Trophoblast cell (in vitro differentiated cells and primary cell): ENCODE measurements around the gene ATG9A.

ENCODE experiments used
- DNase-seq, 2 donors: peaks; one replicate each; pipeline ENCODE4 v3.0.0-alpha.2; 2016
- H2AFZ ChIP-seq: 2 replicates; pipeline ENCODE4 v1.6.1; 2013; ENCODE audit warnings: low read length, moderate library complexity, mild to moderate bottlenecking; ENCODE audit not compliant: insufficient read depth, poor library complexity
- H2AK5ac ChIP-seq: 2 replicates; pipeline ENCODE4 v1.6.1; 2013; ENCODE audit warnings: mild to moderate bottlenecking, low read length
- H2BK120ac ChIP-seq: 2 replicates; pipeline ENCODE4 v1.6.1; 2013; ENCODE audit warnings: low read length, mild to moderate bottlenecking, moderate library complexity; ENCODE audit not compliant: insufficient read depth, poor library complexity
- H2BK12ac ChIP-seq: 2 replicates; pipeline ENCODE4 v1.6.1; 2013; ENCODE audit warnings: mild to moderate bottlenecking, low read length, moderate library complexity
- H2BK5ac ChIP-seq: 2 replicates; pipeline ENCODE4 v1.6.1; 2013; ENCODE audit warnings: low read length, low read depth, moderate library complexity, mild to moderate bottlenecking; ENCODE audit not compliant: poor library complexity
- H3K14ac ChIP-seq: 2 replicates; pipeline ENCODE4 v1.6.1; 2013; ENCODE audit warnings: mild to moderate bottlenecking, low read length
- H3K18ac ChIP-seq: 2 replicates; pipeline ENCODE4 v1.6.1; 2013; ENCODE audit warnings: mild to moderate bottlenecking, low read length
- H3K23ac ChIP-seq: 2 replicates; pipeline ENCODE4 v1.6.1; 2013; ENCODE audit warnings: low read length
- H3K27ac ChIP-seq: 2 replicates; pipeline ENCODE4 v1.5.1; 2013; ENCODE audit warnings: low read depth, mild to moderate bottlenecking, inconsistent platforms, low read length, moderate library complexity
- H3K27me3 ChIP-seq: 2 replicates; pipeline ENCODE4 v1.6.1; 2013; ENCODE audit warnings: inconsistent platforms, mild to moderate bottlenecking, low read length, moderate library complexity; ENCODE audit not compliant: insufficient read depth
- H3K36me3 ChIP-seq, 2 experiments: 1 replicate in 1 of 2; 2 replicates in 1 of 2; pipeline ENCODE4 v1.6.1; 2013; ENCODE audit warnings: low read length in 2 of 2, mild to moderate bottlenecking in 2 of 2, moderate library complexity in 1 of 2; ENCODE audit not compliant: insufficient read depth in 2 of 2, control insufficient read depth in 1 of 2
- H3K4ac ChIP-seq: 2 replicates; pipeline ENCODE4 v1.6.1; 2013; ENCODE audit warnings: low read depth, mild to moderate bottlenecking, low read length, moderate library complexity
- H3K4me1 ChIP-seq, 2 experiments: 1 replicate in 1 of 2; 2 replicates in 1 of 2; pipeline ENCODE4 v1.6.1; 2013; ENCODE audit warnings: low read length in 2 of 2, mild to moderate bottlenecking in 2 of 2, moderate library complexity in 1 of 2; ENCODE audit not compliant: insufficient read depth in 2 of 2, control insufficient read depth in 1 of 2
- H3K4me2 ChIP-seq: 2 replicates; pipeline ENCODE4 v1.6.1; 2013; ENCODE audit warnings: inconsistent platforms, mild to moderate bottlenecking, low read length, moderate library complexity
- H3K4me3 ChIP-seq: 2 replicates; pipeline ENCODE4 v1.5.1; 2013; ENCODE audit warnings: mild to moderate bottlenecking, low read depth, low read length, inconsistent platforms
- H3K79me1 ChIP-seq: one replicate; pipeline ENCODE4 v1.6.1; 2013; ENCODE audit warnings: low read length
- H3K79me2 ChIP-seq: 2 replicates; pipeline ENCODE4 v1.6.1; 2013; ENCODE audit warnings: low read length, mild to moderate bottlenecking; ENCODE audit not compliant: control insufficient read depth, insufficient read depth, poor library complexity
- H3K9ac ChIP-seq: 2 replicates; pipeline ENCODE4 v1.6.1; 2013; ENCODE audit warnings: mild to moderate bottlenecking, low read length
- H3K9me3 ChIP-seq: 2 replicates; pipeline ENCODE4 v1.6.1; 2013; ENCODE audit warnings: low read depth, mild to moderate bottlenecking, control low read depth, inconsistent platforms, low read length; ENCODE audit not compliant: insufficient read depth
- H4K12ac ChIP-seq: 2 replicates; pipeline ENCODE4 v1.6.1; 2013; ENCODE audit warnings: low read depth, mild to moderate bottlenecking, low read length, moderate library complexity
- H4K8ac ChIP-seq: 2 replicates; pipeline ENCODE4 v1.6.1; 2013; ENCODE audit warnings: low read depth, mild to moderate bottlenecking, low read length, moderate library complexity
- H4K91ac ChIP-seq: one replicate; pipeline ENCODE4 v1.6.1; 2013; ENCODE audit warnings: low read depth, mild to moderate bottlenecking, low read length, moderate library complexity
- WGBS: extraction: QIAGEN DNeasy Blood & Tissue Kit; methylation state at CpG from one replicate; pipeline ENCODE4 v1.1.7; 2013; ENCODE audit warnings: missing lambda C conversion rate; ENCODE audit not compliant: insufficient read length, insufficient coverage; ENCODE audit errors: extremely low coverage; 5-methylcytosine and 5-hydroxymethylcytosine counted together

Gene ATG9A

DNA sequence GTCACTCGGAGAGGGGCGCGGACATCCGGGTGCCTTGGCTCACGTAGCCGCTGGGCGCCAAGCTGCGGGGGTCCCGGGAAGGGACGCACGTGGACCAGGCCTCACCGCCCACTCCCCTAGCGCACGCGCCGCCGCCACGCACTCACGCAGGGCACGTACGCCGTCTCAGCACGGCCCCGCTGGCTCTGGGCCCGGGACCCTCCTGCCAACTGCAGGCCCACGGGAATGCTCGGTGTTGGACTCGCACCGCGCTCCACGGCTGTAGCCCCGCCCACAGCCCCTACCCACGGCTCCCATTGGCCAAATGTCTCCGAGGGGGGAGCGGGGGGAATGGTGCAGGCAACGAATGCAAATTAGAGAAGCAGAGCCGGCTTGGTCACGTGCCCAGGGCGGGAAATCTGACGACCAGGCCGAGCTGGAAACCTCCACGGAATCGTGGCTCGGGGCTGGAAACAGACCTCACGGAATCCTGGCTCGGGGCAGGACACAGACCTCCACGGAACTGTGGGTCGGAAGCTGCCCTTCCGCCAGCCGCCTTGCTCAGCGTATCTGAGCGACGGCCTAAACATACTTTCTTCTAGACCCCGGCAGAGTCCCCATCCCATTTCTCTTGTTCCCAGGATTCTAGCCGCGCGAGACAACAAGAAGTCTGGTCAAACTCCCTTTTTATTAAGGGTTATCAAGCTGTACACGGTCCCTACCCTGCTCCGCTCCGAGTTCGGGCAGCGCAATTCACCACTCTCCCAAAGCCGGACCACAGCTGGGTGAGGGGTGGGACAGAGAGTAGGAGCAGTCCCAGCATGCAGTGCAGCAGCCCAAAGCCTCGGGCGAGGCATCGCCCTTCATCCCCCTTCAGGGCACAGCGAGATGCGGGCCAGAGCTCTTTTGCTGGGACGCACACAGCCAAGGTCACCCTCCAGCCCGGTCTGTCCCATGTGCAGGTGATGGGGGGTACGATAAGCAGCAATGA lies 10.4 kb downstream of the ATG9A start, which contains the start of gene ABCB6:
ABCB6 (minus strand) TSS at position 227 of the 970 bp plus-strand sequence. CDS start 285 bp downstream, outside the sequence.
- peak within 1 kb of the TSS; percentile 65 for H2AFZ ChIP-seq
- peak within 1 kb of the TSS; percentile 59 for H4K8ac ChIP-seq
- H3K4ac ChIP-seq = peak within 1 kb of the TSS; percentile 24
- no peak within 1 kb of the TSS for H3K23ac ChIP-seq
- peaks cover 10 to 15% of the 10 kb centered on the region in 2 experiments for H3K4me1 ChIP-seq
- DNase-seq = peak; percentile 89
- H3K79me1 ChIP-seq = peaks cover 12% of the 10 kb centered on the region
- peak within 1 kb of the TSS; percentile 59 for H2BK120ac ChIP-seq
- peak within 1 kb of the TSS; percentile 35 for H3K9ac ChIP-seq
- peak within 1 kb of the TSS; percentile 34 for H2AK5ac ChIP-seq
- WGBS = no CpG with 5 or more reads among the region's 71 CpGs
- peak within 1 kb of the TSS; percentile 79 for H3K4me2 ChIP-seq
- peak within 1 kb of the TSS; percentile 75 for H2BK5ac ChIP-seq
- H3K9me3 ChIP-seq = no peaks in the 10 kb centered on the region
- H3K18ac ChIP-seq = peak within 1 kb of the TSS; percentile 66
- H3K14ac ChIP-seq = peak within 1 kb of the TSS; percentile 63
- H4K91ac ChIP-seq = peak within 1 kb of the TSS; percentile 65
- peak within 1 kb of the TSS; percentile 51 for H2BK12ac ChIP-seq
- H3K79me2 ChIP-seq = peaks cover 8% of the 10 kb centered on the region
- H3K36me3 ChIP-seq = peaks cover 50 to 53% of the 10 kb centered on the region in 2 experiments
- peak within 1 kb of the TSS; percentile 82 for H3K27ac ChIP-seq
- H3K4me3 ChIP-seq = peak within 1 kb of the TSS; percentile 80
- H4K12ac ChIP-seq = peak within 1 kb of the TSS; percentile 45
- H3K27me3 ChIP-seq = no peaks in the 10 kb centered on the region

DNA sequence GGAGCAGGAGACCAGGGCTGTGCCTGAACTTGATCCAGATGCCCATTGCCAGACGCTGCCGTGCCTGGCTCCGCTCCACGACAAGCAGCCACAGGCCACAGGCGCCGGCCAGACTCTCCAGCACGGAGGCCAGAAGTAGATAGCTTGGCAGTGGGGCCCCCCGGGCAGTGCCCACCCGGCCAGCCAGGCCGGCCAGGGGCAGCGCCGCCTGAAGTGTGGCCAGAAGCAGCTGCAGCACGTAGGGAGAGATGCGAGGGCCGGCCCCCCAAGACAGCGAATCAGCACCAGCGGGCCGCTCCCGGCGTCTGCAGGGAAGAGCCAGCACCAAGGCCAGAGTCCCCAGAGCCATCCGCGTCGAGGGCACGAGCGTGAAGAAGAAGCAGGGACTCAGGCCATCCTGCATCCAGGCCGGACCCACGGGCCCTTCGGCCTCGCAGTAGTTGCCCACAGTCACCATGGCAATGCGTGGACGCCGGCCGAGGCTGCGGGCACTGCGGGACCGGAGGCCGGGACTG lies 11.2 kb downstream of the ATG9A start:
- H4K8ac ChIP-seq = peak overlapping the region; percentile 59
- H3K4me1 ChIP-seq = peaks cover 10 to 15% of the 10 kb centered on the region in 2 experiments
- H3K14ac ChIP-seq = peak overlapping the region; percentile 63
- peaks cover 8% of the 10 kb centered on the region for H3K79me2 ChIP-seq
- H2AFZ ChIP-seq = peak overlapping the region; percentile 65
- peaks cover 12% of the 10 kb centered on the region for H3K79me1 ChIP-seq
- peak; percentile 72 to 73 for DNase-seq
- H4K91ac ChIP-seq = peak overlapping the region; percentile 65
- peak overlapping the region; percentile 45 for H4K12ac ChIP-seq
- peak overlapping the region; percentile 75 for H2BK5ac ChIP-seq
- no peaks in the 10 kb centered on the region for H3K27me3 ChIP-seq
- peak overlapping the region; percentile 51 for H2BK12ac ChIP-seq
- H3K18ac ChIP-seq = peak overlapping the region; percentile 66
- no peak overlapping the region for H3K23ac ChIP-seq
- H3K4me2 ChIP-seq = peak overlapping the region; percentile 79
- WGBS = no CpG with 5 or more reads among the region's 37 CpGs
- peak overlapping the region; percentile 35 for H3K9ac ChIP-seq
- no peaks in the 10 kb centered on the region for H3K9me3 ChIP-seq
- H2BK120ac ChIP-seq = peak overlapping the region; percentile 59
- H3K4me3 ChIP-seq = peak overlapping the region; percentile 80
- H2AK5ac ChIP-seq = peak overlapping the region; percentile 34
- H3K4ac ChIP-seq = no peak overlapping the region
- peaks cover 50 to 53% of the 10 kb centered on the region in 2 experiments for H3K36me3 ChIP-seq
- H3K27ac ChIP-seq = peak overlapping the region; percentile 82

DNA sequence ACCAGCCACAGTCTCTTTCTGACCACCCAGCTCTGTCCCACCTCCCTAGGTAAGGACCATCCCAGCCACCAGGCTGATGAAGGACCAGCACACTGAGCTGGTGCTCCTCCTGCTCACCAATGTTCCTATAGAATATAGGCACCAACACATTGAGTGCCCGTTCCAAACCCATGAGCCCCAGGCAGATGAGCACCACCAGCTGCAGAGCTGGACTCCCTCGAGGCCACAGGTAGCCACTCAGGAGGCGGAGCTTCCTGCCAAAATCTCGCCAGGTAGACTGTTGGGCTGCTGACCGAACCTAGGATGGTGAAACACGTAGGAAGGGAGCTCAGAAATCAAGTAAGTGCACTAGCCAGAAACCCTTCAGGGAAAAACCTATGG lies 12.9 kb downstream of the ATG9A start:
- peaks cover 44 to 50% of the 10 kb centered on the region in 2 experiments for H3K36me3 ChIP-seq
- H4K12ac ChIP-seq = no peak overlapping the region
- no peaks in the 10 kb centered on the region for H3K27me3 ChIP-seq
- no peak overlapping the region for H3K18ac ChIP-seq
- H4K8ac ChIP-seq = no peak overlapping the region
- H2BK120ac ChIP-seq = no peak overlapping the region
- H2BK5ac ChIP-seq = no peak overlapping the region
- no peak overlapping the region for H3K14ac ChIP-seq
- H3K9ac ChIP-seq = no peak overlapping the region
- DNase-seq = no peak
- peaks cover 10 to 15% of the 10 kb centered on the region in 2 experiments for H3K4me1 ChIP-seq
- H3K23ac ChIP-seq = no peak overlapping the region
- no peak overlapping the region for H3K4me2 ChIP-seq
- no peak overlapping the region for H3K27ac ChIP-seq
- peak overlapping the region; percentile 6 for H3K4me3 ChIP-seq
- no peak overlapping the region for H2AK5ac ChIP-seq
- WGBS = no CpG with 5 or more reads among the region's 6 CpGs
- no peaks in the 10 kb centered on the region for H3K9me3 ChIP-seq
- H2AFZ ChIP-seq = no peak overlapping the region
- H3K79me2 ChIP-seq = peaks cover 8% of the 10 kb centered on the region
- H4K91ac ChIP-seq = no peak overlapping the region
- no peak overlapping the region for H2BK12ac ChIP-seq
- no peak overlapping the region for H3K4ac ChIP-seq
- peaks cover 12% of the 10 kb centered on the region for H3K79me1 ChIP-seq

DNA sequence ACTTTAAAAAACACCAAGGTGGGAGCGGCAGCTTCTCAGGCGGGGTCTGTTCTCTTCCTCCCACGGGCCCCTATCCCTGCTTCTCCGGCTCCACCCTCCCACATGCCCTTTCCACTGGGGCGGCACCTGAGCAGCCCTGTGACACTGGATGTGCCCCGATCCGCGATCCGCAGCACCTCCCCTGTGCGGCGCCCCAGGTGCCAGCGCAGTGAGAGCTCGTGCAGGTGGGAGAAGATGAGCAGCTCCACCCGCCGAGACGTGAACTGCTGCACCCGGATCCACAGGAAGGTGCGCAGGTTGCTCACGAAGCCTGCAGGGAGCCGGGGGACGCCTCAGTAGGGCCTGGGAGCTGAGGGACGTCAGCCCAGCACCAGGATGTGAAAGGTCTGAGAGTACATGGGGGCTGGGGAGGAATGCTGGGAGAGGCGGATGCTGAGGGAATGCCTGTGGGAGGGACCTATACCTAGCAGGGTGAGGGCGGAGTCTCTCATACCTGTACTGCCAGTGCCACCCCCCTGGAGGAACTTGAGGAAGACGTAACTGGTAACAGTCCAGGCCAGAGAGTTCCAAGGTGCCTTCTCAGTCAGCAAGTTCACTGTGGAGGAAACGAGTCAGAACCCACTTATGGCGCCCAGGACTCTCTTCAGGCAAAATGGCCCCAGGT lies 13.4 kb downstream of the ATG9A start:
- Histone ChIP-seq H4K8ac (no peak overlapping the region), H3K27me3 (no peaks in the 10 kb centered on the region), H3K4ac (no peak overlapping the region), H3K4me1 (peaks cover 10 to 15% of the 10 kb centered on the region in 2 experiments), H3K14ac (no peak overlapping the region), H4K91ac (no peak overlapping the region), H2AK5ac (no peak overlapping the region), H3K9ac (no peak overlapping the region), H4K12ac (no peak overlapping the region), H3K4me3 (peak overlapping the region; percentile 6), H3K9me3 (no peaks in the 10 kb centered on the region), H3K36me3 (peaks cover 43 to 49% of the 10 kb centered on the region in 2 experiments), H2BK5ac (no peak overlapping the region), H3K4me2 (no peak overlapping the region), H2BK12ac (no peak overlapping the region), H2AFZ (no peak overlapping the region), H2BK120ac (no peak overlapping the region), H3K18ac (no peak overlapping the region), H3K27ac (no peak overlapping the region), H3K23ac (no peak overlapping the region), H3K79me2 (peaks cover 8% of the 10 kb centered on the region), H3K79me1 (peaks cover 12% of the 10 kb centered on the region)
- WGBS = no CpG with 5 or more reads among the region's 27 CpGs
- no peak for DNase-seq
